SK-N-SH treated with all-trans-retinoic acid at 6 μM for 48 hours (cell line): ENCODE data around the gene ABCD3.

Experiments
- ATAC-seq: fragments of 200-7000 bp; cut with Tn5 transposase; 3 replicates; pipeline ENCODE4 v1.9.1; 2020; ENCODE audit warnings: mild to moderate bottlenecking, moderate library complexity
- ARNTL ChIP-seq: fragments of 450-650 bp; formaldehyde crosslinking; IDR thresholded peaks from 2 replicates; pipeline ENCODE4 v1.5.0; 2020; ENCODE audit warnings: low read depth, mild to moderate bottlenecking, moderate library complexity, borderline replicate concordance
- BACH2 ChIP-seq: fragments of 250-450 bp; sonication (Bioruptor Pico); IDR thresholded peaks from 2 replicates; pipeline ENCODE4 v1.9.0; 2021; ENCODE audit warnings: mild to moderate bottlenecking, borderline replicate concordance
- CSDC2 ChIP-seq: fragments of 250-450 bp; sonication (Bioruptor Pico); IDR thresholded peaks from 2 replicates; pipeline ENCODE4 v1.5.0; 2020; ENCODE audit warnings: mild to moderate bottlenecking, moderate library complexity
- CSRNP3 ChIP-seq: fragments of 250-450 bp; sonication (Bioruptor Pico); IDR thresholded peaks from 2 replicates; pipeline ENCODE4 v1.5.1; 2021; ENCODE audit warnings: mild to moderate bottlenecking, moderate library complexity
- ESRRG ChIP-seq: fragments of 250-450 bp; sonication (Bioruptor Pico); IDR thresholded peaks from 2 replicates; pipeline ENCODE4 v1.6.1; 2021; ENCODE audit warnings: mild to moderate bottlenecking
- GLIS3 ChIP-seq: fragments of 250-450 bp; sonication (Bioruptor Pico); IDR thresholded peaks from 2 replicates; pipeline ENCODE4 v1.5.0; 2020; ENCODE audit warnings: mild to moderate bottlenecking, moderate library complexity
- ISL1 ChIP-seq: fragments of 250-450 bp; sonication (Bioruptor Pico); IDR thresholded peaks from 2 replicates; pipeline ENCODE4 v2.1.2; 2022; ENCODE audit warnings: mild to moderate bottlenecking, moderate library complexity
- OSR1 ChIP-seq: fragments of 250-450 bp; sonication (Bioruptor Pico); IDR thresholded peaks from 2 replicates; pipeline ENCODE4 v1.8.0; 2022; ENCODE audit warnings: moderate library complexity, mild to moderate bottlenecking, inconsistent platforms
- PATZ1 ChIP-seq: fragments of 250-450 bp; sonication (Bioruptor Pico); IDR thresholded peaks from 2 replicates; pipeline ENCODE4 v1.8.0; 2020; ENCODE audit warnings: mild to moderate bottlenecking, moderate library complexity, borderline replicate concordance
- POU6F1 ChIP-seq: fragments of 250-450 bp; sonication (Bioruptor Pico); IDR thresholded peaks from 2 replicates; pipeline ENCODE4 v1.8.0; 2021; ENCODE audit warnings: low read depth, mild to moderate bottlenecking, moderate library complexity, borderline replicate concordance
- PPARA ChIP-seq: fragments of 250-450 bp; sonication (Bioruptor Pico); IDR thresholded peaks from 2 replicates; pipeline ENCODE4 v1.5.0; 2020; ENCODE audit warnings: mild to moderate bottlenecking, borderline replicate concordance
- RARB ChIP-seq: fragments of 250-450 bp; sonication (Bioruptor Pico); IDR thresholded peaks from 2 replicates; pipeline ENCODE4 v1.8.0; 2021; ENCODE audit warnings: mild to moderate bottlenecking, moderate library complexity
- SNAI2 ChIP-seq: fragments of 250-450 bp; sonication (Bioruptor Pico); IDR thresholded peaks from 2 replicates; pipeline ENCODE4 v1.5.0; 2020; ENCODE audit warnings: mild to moderate bottlenecking, moderate library complexity
- TCF4 ChIP-seq: fragments of 250-450 bp; sonication (Bioruptor Pico); IDR thresholded peaks from 2 replicates; pipeline ENCODE4 v1.8.0; 2021; ENCODE audit warnings: mild to moderate bottlenecking, moderate library complexity, borderline replicate concordance
- TSHZ2 ChIP-seq: fragments of 250-450 bp; sonication (Bioruptor Pico); IDR thresholded peaks from 2 replicates; pipeline ENCODE4 v1.5.0; 2020; ENCODE audit warnings: mild to moderate bottlenecking, moderate library complexity
- ZC3H10 ChIP-seq: fragments of 250-450 bp; sonication (Bioruptor Pico); IDR thresholded peaks from 2 replicates; pipeline ENCODE4 v1.5.1; 2021; ENCODE audit warnings: mild to moderate bottlenecking, moderate library complexity
- ZFP3 ChIP-seq: fragments of 250-450 bp; sonication (Bioruptor Pico); IDR thresholded peaks from 2 replicates; pipeline ENCODE4 v1.5.0; 2020; ENCODE audit warnings: mild to moderate bottlenecking, moderate library complexity
- ZFP30 ChIP-seq: fragments of 450-650 bp; formaldehyde crosslinking; IDR thresholded peaks from 2 replicates; pipeline ENCODE4 v1.5.0; 2022; ENCODE audit warnings: mild to moderate bottlenecking, moderate library complexity
- ZNF8 ChIP-seq: fragments of 450-650 bp; formaldehyde crosslinking; IDR thresholded peaks from 2 replicates; pipeline ENCODE4 v1.5.0; 2020; ENCODE audit warnings: mild to moderate bottlenecking, moderate library complexity

ABCD3 gene

GRCh38 chr1:94539496-94539895 is 121.3 kb downstream of the ABCD3 start:
- ATAC-seq, result no peak
- TF ChIP-seq TSHZ2 (CRISPR knock-in tag) (no peak), BACH2 (CRISPR knock-in tag) (no peak), GLIS3 (no peak)

GRCh38 chr1:94540440-94541245 is 122.5 kb downstream of the ABCD3 start:
- no peak for TF ChIP-seq TCF4 (CRISPR knock-in tag)
- no peak for TF ChIP-seq GLIS3
- TF ChIP-seq OSR1, result no peak
- no peak for TF ChIP-seq ZC3H10 (CRISPR knock-in tag)
- no peak for TF ChIP-seq RARB (CRISPR knock-in tag)
- no peak for TF ChIP-seq ZFP3
- no peak for ATAC-seq

GRCh38 chr1:94541246-94542087 is 123.3 kb downstream of the ABCD3 start, which contains the start of gene F3:
Gene F3 (minus strand): TSS chr1:94541759. CDS start chr1:94541636, 123 bp downstream.
- peak; percentile 92 for ATAC-seq
- TF ChIP-seq ESRRG (CRISPR knock-in tag), result no peak
- TF ChIP-seq POU6F1 (CRISPR knock-in tag), result no peak
- no peak for TF ChIP-seq ZC3H10 (CRISPR knock-in tag)
- TF ChIP-seq ARNTL (CRISPR knock-in tag), result no peak
- TF ChIP-seq RARB (CRISPR knock-in tag), result no peak
- no peak for TF ChIP-seq CSDC2 (CRISPR knock-in tag)
- no peak for TF ChIP-seq PPARA
- no peak for TF ChIP-seq ZFP3
- no peak for TF ChIP-seq PATZ1 (CRISPR knock-in tag)
- no peak for TF ChIP-seq SNAI2 (CRISPR knock-in tag)
- TF ChIP-seq ZNF8 (CRISPR knock-in tag), result no peak
- no peak for TF ChIP-seq ISL1 (CRISPR knock-in tag)
- TF ChIP-seq CSRNP3 (CRISPR knock-in tag), result no peak

GRCh38 chr1:94542088-94542870 is 124.1 kb downstream of the ABCD3 start:
- no peak for TF ChIP-seq ZFP30 (CRISPR knock-in tag)
- 0 out of 2 replicates have a peak, but pooled peaks have one; percentile 23 for TF ChIP-seq TCF4 (CRISPR knock-in tag)
- ATAC-seq, result peak; percentile 32
